Trophoblast cell (in vitro differentiated cells and primary cell): ENCODE data around the gene ARL13B.
A peak's percentile ranks its signal among the peaks of the same experiment; 100 is the strongest.
"Not testable (repeated sequence)": the region's sequence is repeated elsewhere in the genome, so short reads cannot be mapped to it uniquely, and the experiment has no call there.

Experiments used
- DNase-seq, 2 donors: peaks; one replicate each; pipeline ENCODE4 v3.0.0-alpha.2; 2016
- H2AFZ ChIP-seq: 2 replicates; pipeline ENCODE4 v1.6.1; 2013; ENCODE audit warnings: low read length, moderate library complexity, mild to moderate bottlenecking; ENCODE audit not compliant: insufficient read depth, poor library complexity
- H2AK5ac ChIP-seq: 2 replicates; pipeline ENCODE4 v1.6.1; 2013; ENCODE audit warnings: mild to moderate bottlenecking, low read length
- H2BK120ac ChIP-seq: 2 replicates; pipeline ENCODE4 v1.6.1; 2013; ENCODE audit warnings: low read length, mild to moderate bottlenecking, moderate library complexity; ENCODE audit not compliant: insufficient read depth, poor library complexity
- H2BK12ac ChIP-seq: 2 replicates; pipeline ENCODE4 v1.6.1; 2013; ENCODE audit warnings: mild to moderate bottlenecking, low read length, moderate library complexity
- H2BK5ac ChIP-seq: 2 replicates; pipeline ENCODE4 v1.6.1; 2013; ENCODE audit warnings: low read length, low read depth, moderate library complexity, mild to moderate bottlenecking; ENCODE audit not compliant: poor library complexity
- H3K14ac ChIP-seq: 2 replicates; pipeline ENCODE4 v1.6.1; 2013; ENCODE audit warnings: mild to moderate bottlenecking, low read length
- H3K18ac ChIP-seq: 2 replicates; pipeline ENCODE4 v1.6.1; 2013; ENCODE audit warnings: mild to moderate bottlenecking, low read length
- H3K23ac ChIP-seq: 2 replicates; pipeline ENCODE4 v1.6.1; 2013; ENCODE audit warnings: low read length
- H3K27ac ChIP-seq: 2 replicates; pipeline ENCODE4 v1.5.1; 2013; ENCODE audit warnings: low read depth, mild to moderate bottlenecking, inconsistent platforms, low read length, moderate library complexity
- H3K27me3 ChIP-seq: 2 replicates; pipeline ENCODE4 v1.6.1; 2013; ENCODE audit warnings: inconsistent platforms, mild to moderate bottlenecking, low read length, moderate library complexity; ENCODE audit not compliant: insufficient read depth
- H3K36me3 ChIP-seq, 2 experiments: 1 replicate in 1 of 2; 2 replicates in 1 of 2; pipeline ENCODE4 v1.6.1; 2013; ENCODE audit warnings: low read length in 2 of 2, mild to moderate bottlenecking in 2 of 2, moderate library complexity in 1 of 2; ENCODE audit not compliant: insufficient read depth in 2 of 2, control insufficient read depth in 1 of 2
- H3K4ac ChIP-seq: 2 replicates; pipeline ENCODE4 v1.6.1; 2013; ENCODE audit warnings: low read depth, mild to moderate bottlenecking, low read length, moderate library complexity
- H3K4me1 ChIP-seq, 2 experiments: 1 replicate in 1 of 2; 2 replicates in 1 of 2; pipeline ENCODE4 v1.6.1; 2013; ENCODE audit warnings: low read length in 2 of 2, mild to moderate bottlenecking in 2 of 2, moderate library complexity in 1 of 2; ENCODE audit not compliant: insufficient read depth in 2 of 2, control insufficient read depth in 1 of 2
- H3K4me2 ChIP-seq: 2 replicates; pipeline ENCODE4 v1.6.1; 2013; ENCODE audit warnings: inconsistent platforms, mild to moderate bottlenecking, low read length, moderate library complexity
- H3K4me3 ChIP-seq: 2 replicates; pipeline ENCODE4 v1.5.1; 2013; ENCODE audit warnings: mild to moderate bottlenecking, low read depth, low read length, inconsistent platforms
- H3K79me1 ChIP-seq: one replicate; pipeline ENCODE4 v1.6.1; 2013; ENCODE audit warnings: low read length
- H3K79me2 ChIP-seq: 2 replicates; pipeline ENCODE4 v1.6.1; 2013; ENCODE audit warnings: low read length, mild to moderate bottlenecking; ENCODE audit not compliant: control insufficient read depth, insufficient read depth, poor library complexity
- H3K9ac ChIP-seq: 2 replicates; pipeline ENCODE4 v1.6.1; 2013; ENCODE audit warnings: mild to moderate bottlenecking, low read length
- H3K9me3 ChIP-seq: 2 replicates; pipeline ENCODE4 v1.6.1; 2013; ENCODE audit warnings: low read depth, mild to moderate bottlenecking, control low read depth, inconsistent platforms, low read length; ENCODE audit not compliant: insufficient read depth
- H4K12ac ChIP-seq: 2 replicates; pipeline ENCODE4 v1.6.1; 2013; ENCODE audit warnings: low read depth, mild to moderate bottlenecking, low read length, moderate library complexity
- H4K8ac ChIP-seq: 2 replicates; pipeline ENCODE4 v1.6.1; 2013; ENCODE audit warnings: low read depth, mild to moderate bottlenecking, low read length, moderate library complexity
- H4K91ac ChIP-seq: one replicate; pipeline ENCODE4 v1.6.1; 2013; ENCODE audit warnings: low read depth, mild to moderate bottlenecking, low read length, moderate library complexity
- WGBS: extraction: QIAGEN DNeasy Blood & Tissue Kit; methylation state at CpG from one replicate; pipeline ENCODE4 v1.1.7; 2013; ENCODE audit warnings: missing lambda C conversion rate; ENCODE audit not compliant: insufficient read length, insufficient coverage; ENCODE audit errors: extremely low coverage; 5-methylcytosine and 5-hydroxymethylcytosine counted together

ARL13B gene

GRCh38 chr3:93962798-93963197, 17.2 kb upstream of the ARL13B start:
- Histone ChIP-seq H3K23ac (no peak overlapping the region), H3K27ac (no peak overlapping the region), H3K14ac (no peak overlapping the region), H3K4me1 (no peaks in the 10 kb centered on the region), H3K79me2 (no peaks in the 10 kb centered on the region), H4K8ac (no peak overlapping the region), H2BK5ac (no peak overlapping the region), H2AFZ (no peak overlapping the region), H3K9ac (no peak overlapping the region), H3K27me3 (no peaks in the 10 kb centered on the region), H3K18ac (no peak overlapping the region), H3K4ac (no peak overlapping the region), H3K9me3 (peaks cover 2% of the 10 kb centered on the region), H2BK12ac (no peak overlapping the region), H2BK120ac (no peak overlapping the region), H4K12ac (no peak overlapping the region), H3K36me3 (no peaks in the 10 kb centered on the region), H3K4me2 (no peak overlapping the region), H4K91ac (no peak overlapping the region), H3K4me3 (no peak overlapping the region), H2AK5ac (no peak overlapping the region), H3K79me1 (no peaks in the 10 kb centered on the region)
- WGBS: no CpG with 5 or more reads among the region's 3 CpGs
- no peak for DNase-seq

- H3K27ac ChIP-seq, H3K4me3 ChIP-seq, H2AFZ ChIP-seq, H2AK5ac ChIP-seq, H3K4ac ChIP-seq, H3K79me2 ChIP-seq, H2BK5ac ChIP-seq, H3K9ac ChIP-seq, H3K4me2 ChIP-seq, H3K36me3 ChIP-seq, H3K9me3 ChIP-seq, H3K23ac ChIP-seq, H4K91ac ChIP-seq, H3K18ac ChIP-seq, H2BK120ac ChIP-seq, H2BK12ac ChIP-seq, H3K14ac ChIP-seq, H3K4me1 ChIP-seq, H4K8ac ChIP-seq, H3K79me1 ChIP-seq, DNase-seq, H4K12ac ChIP-seq, H3K27me3 ChIP-seq: not testable (repeated sequence)
- no CpG with 5 or more reads among the region's 19 CpGs for WGBS
Observed at GRCh38 chr3:93965106-93965505, 14.8 kb upstream of the ARL13B start.

DNA sequence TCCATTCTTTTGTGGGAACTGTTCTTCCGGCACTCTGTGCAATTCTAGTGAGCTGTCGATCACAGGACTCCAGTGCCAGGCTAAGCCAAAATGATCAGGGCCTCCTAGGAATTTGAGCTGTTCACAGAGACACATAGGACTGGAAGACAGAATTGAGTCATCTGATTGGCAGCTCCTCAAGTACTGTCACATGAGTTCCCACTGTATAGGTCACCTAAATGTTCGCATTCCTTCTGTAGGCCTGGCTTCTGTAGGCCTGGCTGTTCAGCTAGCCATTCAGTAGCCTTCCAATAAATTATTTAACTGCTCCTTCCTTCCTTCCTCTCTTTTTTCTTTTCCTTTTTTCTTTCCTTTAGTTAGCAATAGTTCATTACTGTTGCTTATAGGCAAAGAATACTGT, 10.5 kb upstream of the ARL13B start:
- Histone ChIP-seq H3K9me3 (no peaks in the 10 kb centered on the region), H4K8ac (no peak overlapping the region), H3K27me3 (no peaks in the 10 kb centered on the region), H3K9ac (no peak overlapping the region), H3K27ac (no peak overlapping the region), H2BK12ac (no peak overlapping the region), H3K14ac (no peak overlapping the region), H2AFZ (no peak overlapping the region), H3K23ac (no peak overlapping the region), H2AK5ac (no peak overlapping the region), H3K79me2 (peaks cover 2% of the 10 kb centered on the region), H3K18ac (no peak overlapping the region), H3K36me3 (no peaks in the 10 kb centered on the region), H4K91ac (no peak overlapping the region), H3K4ac (no peak overlapping the region), H3K4me1 (no peaks in the 10 kb centered on the region), H3K79me1 (peaks cover 6% of the 10 kb centered on the region), H2BK120ac (no peak overlapping the region), H2BK5ac (no peak overlapping the region), H3K4me3 (no peak overlapping the region), H3K4me2 (no peak overlapping the region), H4K12ac (no peak overlapping the region)
- WGBS: no CpG with 5 or more reads among the region's 3 CpGs
- DNase-seq: peak; percentile 15 to 51

GRCh38 chr3:93969997-93970396, 10.0 kb upstream of the ARL13B start:
- Histone ChIP-seq H2AK5ac (no peak overlapping the region), H3K4me2 (no peak overlapping the region), H2BK5ac (no peak overlapping the region), H3K23ac (no peak overlapping the region), H3K18ac (no peak overlapping the region), H2AFZ (no peak overlapping the region), H3K4me1 (no peaks in the 10 kb centered on the region), H3K27me3 (no peaks in the 10 kb centered on the region), H3K4me3 (no peak overlapping the region), H3K9me3 (no peaks in the 10 kb centered on the region), H3K27ac (no peak overlapping the region), H4K91ac (no peak overlapping the region), H3K4ac (no peak overlapping the region), H3K14ac (no peak overlapping the region), H3K9ac (no peak overlapping the region), H3K79me2 (peaks cover 2% of the 10 kb centered on the region), H2BK12ac (no peak overlapping the region), H3K36me3 (no peaks in the 10 kb centered on the region), H4K8ac (no peak overlapping the region), H4K12ac (no peak overlapping the region), H2BK120ac (no peak overlapping the region), H3K79me1 (peaks cover 6% of the 10 kb centered on the region)
- WGBS: no CpG with 5 or more reads among the region's 1 CpG
- no peak for DNase-seq
